Rectal smooth muscle tissue (tissue), 1 donor: ENCODE results near the gene CTDSP1.

ENCODE experiments used
- H3K27ac ChIP-seq: one replicate; pipeline ENCODE4 v1.7.0; 2013; ENCODE audit warnings: low read depth, low read length, inconsistent platforms
- H3K27me3 ChIP-seq: one replicate; pipeline ENCODE4 v1.7.0; 2013; ENCODE audit warnings: low read length; ENCODE audit not compliant: control insufficient read depth, insufficient read depth
- H3K36me3 ChIP-seq: one replicate; pipeline ENCODE4 v1.7.0; 2013; ENCODE audit warnings: low read length; ENCODE audit not compliant: control insufficient read depth, insufficient read depth
- H3K4me1 ChIP-seq: one replicate; pipeline ENCODE4 v1.7.0; 2013; ENCODE audit warnings: low read length; ENCODE audit not compliant: control insufficient read depth, insufficient read depth
- H3K4me3 ChIP-seq: one replicate; pipeline ENCODE4 v1.7.0; 2013; ENCODE audit warnings: low read length
- H3K9ac ChIP-seq: one replicate; pipeline ENCODE4 v1.7.0; 2013; ENCODE audit warnings: low read length

The CTDSP1 gene

DNA sequence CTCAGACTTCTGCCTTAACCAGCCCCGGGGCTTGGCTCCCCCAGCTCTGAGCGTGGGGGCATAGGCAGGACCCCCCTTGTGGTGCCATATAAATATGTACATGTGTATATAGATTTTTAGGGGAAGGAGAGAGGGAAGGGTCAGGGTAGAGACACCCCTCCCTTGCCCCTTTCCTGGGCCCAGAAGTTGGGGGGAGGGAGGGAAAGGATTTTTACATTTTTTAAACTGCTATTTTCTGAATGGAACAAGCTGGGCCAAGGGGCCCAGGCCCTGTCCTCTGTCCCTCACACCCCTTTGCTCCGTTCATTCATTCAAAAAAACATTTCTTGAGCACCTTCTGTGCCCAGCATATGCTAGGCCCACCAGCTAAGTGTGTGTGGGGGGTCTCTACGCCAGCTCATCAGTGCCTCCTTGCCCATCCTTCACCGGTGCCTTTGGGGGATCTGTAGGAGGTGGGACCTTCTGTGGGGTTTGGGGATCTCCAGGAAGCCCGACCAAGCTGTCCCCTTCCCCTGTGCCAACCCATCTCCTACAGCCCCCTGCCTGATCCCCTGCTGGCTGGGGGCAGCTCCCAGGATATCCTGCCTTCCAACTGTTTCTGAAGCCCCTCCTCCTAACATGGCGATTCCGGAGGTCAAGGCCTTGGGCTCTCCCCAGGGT lies 5.5 kb downstream of the CTDSP1 start:
- Histone ChIP-seq H3K9ac (no peak overlapping the region), H3K4me3 (peak overlapping the region; percentile 68), H3K4me1 (peaks cover 25% of the 10 kb centered on the region), H3K27ac (peak overlapping the region; percentile 64), H3K36me3 (peaks cover 22% of the 10 kb centered on the region), H3K27me3 (no peaks in the 10 kb centered on the region)

DNA sequence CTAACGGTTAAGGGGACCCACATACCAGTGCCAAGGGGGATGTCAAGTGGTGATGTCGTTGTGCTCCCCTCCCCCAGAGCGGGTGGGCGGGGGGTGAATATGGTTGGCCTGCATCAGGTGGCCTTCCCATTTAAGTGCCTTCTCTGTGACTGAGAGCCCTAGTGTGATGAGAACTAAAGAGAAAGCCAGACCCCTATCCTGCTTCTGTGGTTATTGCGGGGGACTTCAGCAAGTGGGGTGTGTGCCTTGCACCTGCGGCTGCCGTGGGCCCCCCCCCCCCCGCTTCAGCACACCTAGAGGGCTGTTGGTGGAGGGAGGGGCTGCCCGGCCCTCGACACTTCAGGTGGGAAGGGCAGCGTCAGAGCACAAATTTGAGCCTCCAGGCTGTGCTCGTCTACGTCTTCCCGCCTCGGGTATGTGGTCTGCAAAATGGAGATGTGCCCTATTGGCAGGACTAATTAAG lies 6.1 kb downstream of the CTDSP1 start:
- Histone ChIP-seq H3K4me3 (peak overlapping the region; percentile 68), H3K27ac (peak overlapping the region; percentile 64), H3K9ac (no peak overlapping the region), H3K4me1 (peaks cover 25% of the 10 kb centered on the region), H3K36me3 (peaks cover 22% of the 10 kb centered on the region), H3K27me3 (no peaks in the 10 kb centered on the region)

GRCh38 chr2:218406209-218406948 lies 6.7 kb downstream of the CTDSP1 start:
- Histone ChIP-seq H3K4me3 (peak overlapping the region; percentile 68), H3K4me1 (peaks cover 21% of the 10 kb centered on the region), H3K27ac (peak overlapping the region; percentile 77)

GRCh38 chr2:218406949-218407618 lies 7.4 kb downstream of the CTDSP1 start:
- H3K27me3 ChIP-seq = no peaks in the 10 kb centered on the region
- peaks cover 16% of the 10 kb centered on the region for H3K4me1 ChIP-seq
- H3K4me3 ChIP-seq = peak overlapping the region; percentile 62
- peak overlapping the region; percentile 77 for H3K27ac ChIP-seq
- H3K36me3 ChIP-seq = peaks cover 18% of the 10 kb centered on the region
- H3K9ac ChIP-seq = no peak overlapping the region

More at GRCh38 chr2:218406209-218406948, 6.7 kb downstream of the CTDSP1 start:
- H3K27me3 ChIP-seq = no peaks in the 10 kb centered on the region
- H3K9ac ChIP-seq = no peak overlapping the region
- peaks cover 21% of the 10 kb centered on the region for H3K36me3 ChIP-seq

- Histone ChIP-seq H3K27me3 (no peaks in the 10 kb centered on the region), H3K4me1 (peaks cover 12% of the 10 kb centered on the region), H3K36me3 (peaks cover 12% of the 10 kb centered on the region), H3K9ac (no peak overlapping the region), H3K27ac (no peak overlapping the region), H3K4me3 (no peak overlapping the region)
Observed at GRCh38 chr2:218407717-218408116, 8.0 kb downstream of the CTDSP1 start.

DNA sequence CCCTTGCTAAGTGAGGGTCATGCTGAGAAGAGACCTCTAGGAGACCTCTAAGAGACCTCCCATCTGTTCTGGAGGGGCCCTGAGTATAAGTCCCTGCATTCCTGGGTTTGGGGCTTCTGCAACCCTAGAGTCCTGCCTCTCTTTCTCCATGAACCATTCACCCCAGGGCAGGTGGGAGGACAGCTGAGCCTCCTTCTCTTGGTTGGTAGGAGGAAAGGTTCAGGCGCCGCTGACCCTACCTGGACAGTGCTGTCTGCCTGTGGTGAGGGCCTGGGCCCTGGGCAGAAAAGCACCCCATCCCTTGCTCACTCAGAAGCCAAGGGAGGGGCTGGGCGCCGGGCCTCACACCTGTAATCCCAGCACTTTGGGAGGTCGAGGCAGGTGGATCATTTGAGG lies 18.7 kb downstream of the CTDSP1 start:
- no peak overlapping the region for H3K9ac ChIP-seq
- no peaks in the 10 kb centered on the region for H3K4me1 ChIP-seq
- no peak overlapping the region for H3K27ac ChIP-seq
- peaks cover 2% of the 10 kb centered on the region for H3K27me3 ChIP-seq
- H3K36me3 ChIP-seq = no peaks in the 10 kb centered on the region
- no peak overlapping the region for H3K4me3 ChIP-seq

DNA sequence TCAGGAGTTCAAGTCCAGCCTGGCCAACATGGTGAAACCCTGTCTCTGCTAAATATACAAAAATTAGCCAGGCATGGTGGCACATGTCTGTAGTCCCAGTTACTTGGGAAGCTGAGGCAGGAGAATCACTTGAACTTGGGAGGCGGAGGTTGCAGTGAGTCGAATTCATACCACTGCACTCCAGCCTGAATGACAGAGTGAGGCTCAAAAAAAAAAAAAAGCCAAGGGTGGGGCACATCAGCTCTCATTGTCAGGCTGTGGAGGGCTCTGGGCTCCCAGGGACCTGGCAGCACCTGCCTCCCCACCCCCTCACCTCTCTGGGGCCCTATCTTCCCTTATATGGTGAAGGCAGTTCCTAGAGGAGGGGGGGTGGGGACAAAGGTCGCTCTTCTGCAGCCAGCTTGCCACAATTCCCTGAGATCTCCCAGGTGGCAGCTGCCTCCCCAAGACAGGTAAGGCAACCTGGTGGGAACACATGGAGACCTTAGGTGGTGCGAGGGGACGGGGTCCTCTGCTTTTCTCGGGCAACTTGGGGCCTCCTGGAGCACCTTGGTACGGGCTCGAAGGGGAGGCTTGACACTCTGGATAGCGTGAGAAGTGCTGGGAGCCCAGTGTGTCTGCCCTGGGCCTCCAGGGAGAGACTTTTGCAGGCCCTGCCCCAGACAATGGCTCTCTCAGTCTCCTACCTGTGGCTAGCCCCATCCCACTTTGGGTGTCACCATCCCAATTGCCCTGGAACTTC lies 19.2 kb downstream of the CTDSP1 start, which contains the start of gene VIL1:
Gene VIL1 (plus strand): TSS at position 407 of the 742 bp plus-strand sequence. CDS start 4,656 bp downstream, outside the sequence.
- peak within 1 kb of the TSS; percentile 53 for H3K4me3 ChIP-seq
- H3K27ac ChIP-seq = no peak within 1 kb of the TSS
- no peak within 1 kb of the TSS for H3K9ac ChIP-seq
- H3K27me3 ChIP-seq = peaks cover 2% of the 10 kb centered on the region
- no peaks in the 10 kb centered on the region for H3K4me1 ChIP-seq
- no peaks in the 10 kb centered on the region for H3K36me3 ChIP-seq

DNA sequence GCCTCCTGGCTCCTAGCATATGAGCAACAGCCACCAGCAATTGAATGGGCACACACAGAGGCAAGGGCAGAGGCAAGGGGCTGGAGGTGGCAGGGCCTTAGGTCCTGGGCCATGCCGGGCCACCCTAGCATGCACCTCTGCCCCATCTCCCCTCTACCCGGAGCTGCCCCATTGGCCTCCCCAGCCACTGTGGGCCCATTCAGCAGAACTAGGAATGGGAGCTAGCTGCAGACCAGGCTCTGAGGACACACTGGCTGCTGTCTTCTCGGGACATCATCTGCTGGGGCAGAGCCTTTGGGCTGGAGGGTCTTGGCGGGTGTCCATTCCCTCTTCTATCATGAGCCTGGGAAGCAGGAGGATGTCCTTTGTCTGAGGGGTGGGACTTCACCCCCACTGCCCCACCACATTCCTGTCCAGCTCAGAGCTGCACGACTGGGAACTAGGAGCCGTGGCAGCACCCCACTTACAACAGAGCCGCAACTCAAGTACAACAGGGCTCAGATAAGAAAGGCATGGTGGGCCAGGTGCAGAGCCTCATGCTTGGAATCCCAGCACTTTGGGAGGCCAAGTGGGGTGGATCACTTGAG lies 20.1 kb downstream of the CTDSP1 start:
- Histone ChIP-seq H3K27ac (no peak overlapping the region), H3K9ac (no peak overlapping the region), H3K4me3 (peak overlapping the region; percentile 53), H3K4me1 (no peaks in the 10 kb centered on the region), H3K36me3 (no peaks in the 10 kb centered on the region), H3K27me3 (peaks cover 2% of the 10 kb centered on the region)

DNA sequence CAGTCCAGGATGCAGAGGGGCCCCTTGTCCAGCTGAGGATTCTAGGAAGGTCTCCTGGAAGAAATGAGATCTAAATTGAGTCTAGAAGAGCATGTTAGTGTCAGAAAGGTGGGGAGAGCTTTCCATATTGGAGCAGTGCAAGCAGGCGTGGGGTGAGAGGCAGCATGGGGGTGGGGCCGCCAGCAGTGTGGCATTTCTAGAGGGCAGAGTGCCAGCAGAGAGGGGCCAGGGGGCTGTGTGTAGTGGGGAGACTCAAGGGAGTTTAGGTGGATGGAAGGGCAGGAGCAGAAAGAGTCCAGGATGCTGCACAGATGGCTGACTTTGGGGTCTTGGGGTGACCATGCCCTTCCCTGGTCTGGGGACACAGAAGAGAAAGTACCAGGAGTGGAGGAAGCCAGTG lies 21.4 kb downstream of the CTDSP1 start:
- Histone ChIP-seq H3K27ac (no peak overlapping the region), H3K36me3 (no peaks in the 10 kb centered on the region), H3K9ac (no peak overlapping the region), H3K27me3 (peaks cover 2% of the 10 kb centered on the region), H3K4me3 (no peak overlapping the region), H3K4me1 (no peaks in the 10 kb centered on the region)

- Histone ChIP-seq H3K9ac (no peak overlapping the region), H3K27ac (no peak overlapping the region), H3K27me3 (peaks cover 2% of the 10 kb centered on the region), H3K4me3 (no peak overlapping the region), H3K4me1 (no peaks in the 10 kb centered on the region), H3K36me3 (no peaks in the 10 kb centered on the region)
Observed at GRCh38 chr2:218422403-218423086, 22.9 kb downstream of the CTDSP1 start.

DNA sequence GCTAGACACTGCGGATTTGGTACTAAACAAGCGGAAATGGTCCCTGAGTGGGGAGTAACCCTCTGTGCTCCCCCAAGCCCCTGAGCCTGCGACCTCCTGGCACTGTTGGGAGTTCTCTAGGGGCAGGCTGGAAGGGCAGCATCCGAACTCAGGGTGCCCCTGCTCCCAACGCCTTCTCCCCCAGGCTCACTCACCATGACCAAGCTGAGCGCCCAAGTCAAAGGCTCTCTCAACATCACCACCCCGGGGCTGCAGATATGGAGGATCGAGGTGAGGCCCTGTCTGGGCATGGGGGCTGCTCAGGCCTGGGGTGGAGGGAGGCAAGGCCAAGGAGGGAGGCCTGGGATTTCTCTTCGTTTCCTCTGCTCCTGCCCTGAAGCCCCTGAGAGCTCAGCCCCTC lies 23.9 kb downstream of the CTDSP1 start:
- no peaks in the 10 kb centered on the region for H3K27me3 ChIP-seq
- no peak overlapping the region for H3K27ac ChIP-seq
- H3K9ac ChIP-seq = no peak overlapping the region
- no peaks in the 10 kb centered on the region for H3K36me3 ChIP-seq
- no peak overlapping the region for H3K4me3 ChIP-seq
- no peaks in the 10 kb centered on the region for H3K4me1 ChIP-seq
